Measurements from ENCODE around the gene GARIN5B. TPM values are rescaled to one million over a fixed set of nuclear protein-coding genes. Genes with fewer than 3 reads are reported as not detected.

GARIN5B gene
- total RNA-seq, 1 donor from 2014 or later: not detected

GRCh38 chr19:55372316-55373081 is 9.4 kb upstream of the GARIN5B start:
- no peak for DNase-seq (ENCODE audit: low spot score)

- no peak for DNase-seq (ENCODE audit: low spot score)
Measured at GRCh38 chr19:55370305-55370988, 7.4 kb upstream of the GARIN5B start, which contains the start of gene IL11. TSS of gene IL11 (minus strand) at chr19:55370463. CDS start at chr19:55370310, 153 bp downstream.

- DNase-seq (ENCODE audit: low spot score): no peak
Measured at GRCh38 chr19:55369653-55370304, 6.7 kb upstream of the GARIN5B start.

- no peak for DNase-seq (ENCODE audit: low spot score)
Measured at GRCh38 chr19:55368701-55369563, 5.9 kb upstream of the GARIN5B start.

GRCh38 chr19:55368106-55368505 is 5.0 kb upstream of the GARIN5B start:
- no peak for DNase-seq (ENCODE audit: low spot score)

GRCh38 chr19:55366790-55367189 is 3.7 kb upstream of the GARIN5B start:
- no peak for DNase-seq (ENCODE audit: low spot score)

GRCh38 chr19:55365964-55366363 is 2.9 kb upstream of the GARIN5B start:
- no peak for DNase-seq (ENCODE audit: low spot score)

GRCh38 chr19:55365245-55365644 is 2.2 kb upstream of the GARIN5B start:
- DNase-seq (ENCODE audit: low spot score): no peak

- DNase-seq (ENCODE audit: low spot score): no peak
Measured at GRCh38 chr19:55362174-55362989, 678 bp downstream of the GARIN5B start.

GRCh38 chr19:55360902-55361301 is 2.2 kb downstream of the GARIN5B start:
- DNase-seq (ENCODE audit: low spot score): no peak

- DNase-seq (ENCODE audit: low spot score): no peak
Measured at GRCh38 chr19:55358943-55359908, 3.8 kb downstream of the GARIN5B start.

GRCh38 chr19:55358493-55358892 is 4.6 kb downstream of the GARIN5B start:
- DNase-seq (ENCODE audit: low spot score): no peak

- no peak for DNase-seq (ENCODE audit: low spot score)
Measured at GRCh38 chr19:55355213-55355821, 7.7 kb downstream of the GARIN5B start.

- no peak for DNase-seq (ENCODE audit: low spot score)
Measured at GRCh38 chr19:55354698-55355212, 8.3 kb downstream of the GARIN5B start, which contains the start of gene COX6B2. TSS of gene COX6B2 (minus strand) at chr19:55354719. CDS start at chr19:55354521, 198 bp downstream.

- DNase-seq (ENCODE audit: low spot score): no peak
Measured at GRCh38 chr19:55353803-55354697, 9.0 kb downstream of the GARIN5B start.

- no peak for DNase-seq (ENCODE audit: low spot score)
Measured at GRCh38 chr19:55353356-55353802, 9.7 kb downstream of the GARIN5B start.

GRCh38 chr19:55352549-55353145 is 10.4 kb downstream of the GARIN5B start:
- no peak for DNase-seq (ENCODE audit: low spot score)
